Spleen (tissue), 11 donors: ENCODE measurements around the gene RTN4IP1. TPM values are rescaled to one million over a fixed set of nuclear protein-coding genes. Genes with fewer than 3 reads are reported as not detected.

Source experiments
- DNase-seq: peaks from one replicate; pipeline ENCODE4 v3.0.0-alpha.2; 2020
- H3K27ac ChIP-seq, 8 donors: fragments of 200-600 bp; sonication (generic) in 7 of 8; 1 replicate in 4 of 8; 2 replicates in 4 of 8; pipeline versions ENCODE4 v1.5.0 to v1.8.0; 2016 to 2021; ENCODE audit warnings: inconsistent platforms in 4 of 8, mild to moderate bottlenecking in 4 of 8, moderate library complexity in 1 of 8
- H3K27me3 ChIP-seq, 7 donors: fragments of 200-600 bp; sonication (generic) in 6 of 7; replicated peaks in 1 of 7; 1 replicate in 4 of 7; 2 replicates in 3 of 7; pipeline versions ENCODE4 v1.5.0 to v1.8.0; 2016 to 2021; ENCODE audit warnings: inconsistent platforms in 3 of 7, mild to moderate bottlenecking in 1 of 7
- H3K36me3 ChIP-seq, 6 donors: fragments of 200-600 bp; sonication (generic) in 5 of 6; 1 replicate in 4 of 6; 2 replicates in 2 of 6; pipeline versions ENCODE4 v1.5.0 to v1.8.0; 2016 to 2021; ENCODE audit warnings: inconsistent platforms in 2 of 6
- H3K4me1 ChIP-seq, 6 donors: fragments of 200-600 bp; sonication (generic) in 5 of 6; 1 replicate in 3 of 6; 2 replicates in 3 of 6; pipeline versions ENCODE4 v1.5.0 to v1.8.0; 2016 to 2021; ENCODE audit warnings: inconsistent platforms in 3 of 6
- H3K4me3 ChIP-seq, 8 donors: fragments of 200-600 bp; sonication (generic) in 7 of 8; 1 replicate in 4 of 8; 2 replicates in 4 of 8; pipeline versions ENCODE4 v1.5.0 to v1.8.0; 2016 to 2021; ENCODE audit warnings: inconsistent platforms in 4 of 8, mild to moderate bottlenecking in 4 of 8, moderate library complexity in 2 of 8
- H3K9me3 ChIP-seq, 8 donors: fragments of 200-600 bp; sonication (generic) in 7 of 8; 1 replicate in 4 of 8; 2 replicates in 4 of 8; pipeline versions ENCODE4 v1.5.0 to v1.8.0; 2016 to 2021; ENCODE audit warnings: inconsistent platforms in 4 of 8
- CTCF ChIP-seq, 11 experiments: fragments of 200-600 bp in 7 of 11; fragments of 450-650 bp in 4 of 11; sonication (generic) in 4 of 11; IDR thresholded peaks in 8 of 11; conservative IDR thresholded peaks in 3 of 11; 1 replicate in 7 of 11; 2 replicates in 4 of 11; pipeline versions ENCODE4 v1.4.0 to v1.8.0; 2016 to 2021; ENCODE audit warnings: antibody characterized with exemption in 11 of 11, inconsistent platforms in 4 of 11, mild to moderate bottlenecking in 1 of 11
- POLR2A ChIP-seq, 3 donors: fragments of 450-650 bp; IDR thresholded peaks; one replicate each; pipeline ENCODE4 v1.5.1; 2017; ENCODE audit warnings: antibody characterized with exemption in 3 of 3, mild to moderate bottlenecking in 1 of 3
- POLR2AphosphoS5 ChIP-seq, 3 donors: sonication (generic); formaldehyde crosslinking; IDR thresholded peaks; one replicate each; pipeline ENCODE4 v1.5.1; 2017; ENCODE audit warnings: antibody characterized with exemption in 3 of 3
- WGBS, 5 donors: extraction: QIAGEN DNeasy Blood & Tissue Kit in 3 of 5; methylation state at CpG; one replicate each; pipeline versions ENCODE4 v1.1.5 to v1.1.7; 2013 to 2018; 5-methylcytosine and 5-hydroxymethylcytosine counted together
- intact Hi-C: fragments of 100-400 bp; cut with DNase I; formaldehyde crosslinking; loops from one replicate; pipeline ENCODE4 v1.15.0; 2023; ENCODE audit warnings: low total_unique reads
- polyA plus RNA-seq, 3 donors: library from polyadenylated mRNA; stranded (reverse); fragments of 200-250 nt; gene quantifications; one replicate each; pipeline ENCODE4 v1.2.1, GENCODE V29; 2013
- total RNA-seq, 7 donors: library from RNA; depleted of rRNA in 3 of 7; stranded (reverse); fragments of >200 nt in 3 of 7; fragmentation: NEBNext Ultra II Directional in 4 of 7; extraction: Animal tissue kit (Norgen Biotek cat#: 25700) in 4 of 7; gene quantifications; one replicate each; pipeline versions ENCODE4 v1.1.0 to v1.2.1, GENCODE V29; 2016 to 2021
- donor health status: healthy with polysubstance abuse.
- donor health status: DM: no; HTN: no; CAD: no; lungs with moderate emphysema.
- donor health status: DM: no; HTN: no; CAD: no.
- donor health status: Bipolar disorder and iron deficiency.
- donor health status: healthy.
- donor health status: DM: no; HTN: no; CAD: no.
- donor health status: DM: yes; HTN: yes; CAD: no.

The RTN4IP1 gene
- total and polyA plus RNA-seq, 10 donors, result 3.9 to 9.1 (median 6.6) TPM

GRCh38 chr6:106527117-106527516 lies 102.2 kb downstream of the RTN4IP1 start:
- WGBS, 5 donors, result 92 to 98% (median 96%) methylated on average over 2 of the region's 2 CpGs
- no peak overlapping the region for H3K4me3 ChIP-seq
- no peak for DNase-seq
- TF ChIP-seq POLR2AphosphoS5 (IDR thresholded peaks at IDR 0.05) (no peak), CTCF (IDR thresholded peaks at IDR 0.05 in 8 of 11, conservative IDR thresholded peaks at IDR 0.05 in 3 of 11) (no peak)
- no peaks in the 10 kb centered on the region for H3K27me3 ChIP-seq
- H3K4me1 ChIP-seq, result peaks cover 29 to 80% (median 47%) of the 10 kb centered on the region in 6 donors
- H3K36me3 ChIP-seq, result peaks cover 0 to 69% (median 26%) of the 10 kb centered on the region in 6 donors
- H3K9me3 ChIP-seq, result no peaks in the 10 kb centered on the region
- H3K27ac ChIP-seq, result peak overlapping the region in 2 of 8 donors; percentile 97
- intact Hi-C loops, result no loop called here

GRCh38 chr6:106525882-106526275 lies 103.4 kb downstream of the RTN4IP1 start:
- TF ChIP-seq POLR2A (IDR thresholded peaks at IDR 0.05) (no peak), CTCF (IDR thresholded peaks at IDR 0.05 in 8 of 11, conservative IDR thresholded peaks at IDR 0.05 in 3 of 11) (no peak), POLR2AphosphoS5 (IDR thresholded peaks at IDR 0.05) (no peak)

GRCh38 chr6:106525107-106525881 lies 104.0 kb downstream of the RTN4IP1 start:
- H3K27me3 ChIP-seq, result no peaks in the 10 kb centered on the region
- H3K4me1 ChIP-seq, result peaks cover 33 to 85% (median 64%) of the 10 kb centered on the region in 6 donors
- TF ChIP-seq CTCF (IDR thresholded peaks at IDR 0.05 in 8 of 11, conservative IDR thresholded peaks at IDR 0.05 in 3 of 11), result no peak
- TF ChIP-seq POLR2A (IDR thresholded peaks at IDR 0.05), result peak in 1 of 3 donors; percentile 44
- DNase-seq, result no peak
- intact Hi-C loops, result no loop called here
- peaks cover 0 to 51% (median 24%) of the 10 kb centered on the region in 6 donors for H3K36me3 ChIP-seq
- peak overlapping the region in 6 of 8 donors; percentile 4 to 62 (median 18) for H3K4me3 ChIP-seq
- WGBS, 5 donors, result 17 to 25% (median 19%) methylated on average over 7 of the region's 7 CpGs
- H3K27ac ChIP-seq, result peak overlapping the region; percentile 54 to 97 (median 92)
- H3K9me3 ChIP-seq, result no peaks in the 10 kb centered on the region

More at GRCh38 chr6:106525882-106526275, 103.4 kb downstream of the RTN4IP1 start:
- DNase-seq, result no peak
- WGBS, 5 donors, result 20 to 43% (median 34%) methylated on average over 1 of the region's 1 CpG
- intact Hi-C loops, result no loop called here
- peaks cover 29 to 84% (median 59%) of the 10 kb centered on the region in 6 donors for H3K4me1 ChIP-seq
- no peaks in the 10 kb centered on the region for H3K9me3 ChIP-seq
- peak overlapping the region; percentile 54 to 97 (median 92) for H3K27ac ChIP-seq
- H3K36me3 ChIP-seq, result peaks cover 0 to 57% (median 24%) of the 10 kb centered on the region in 6 donors
- no peaks in the 10 kb centered on the region for H3K27me3 ChIP-seq
- H3K4me3 ChIP-seq, result peak overlapping the region in 2 of 8 donors; percentile 34 to 62

- WGBS, 5 donors, result 43 to 68% (median 53%) methylated on average over 6 of the region's 6 CpGs
- DNase-seq, result no peak
- Histone ChIP-seq H3K9me3 (no peaks in the 10 kb centered on the region), H3K27me3 (no peaks in the 10 kb centered on the region), H3K4me3 (peak overlapping the region in 7 of 8 donors; percentile 1 to 62 (median 34)), H3K4me1 (peaks cover 46 to 100% (median 90%) of the 10 kb centered on the region in 6 donors), H3K27ac (peak overlapping the region; percentile 54 to 97 (median 92)), H3K36me3 (peaks cover 0 to 25% (median 5%) of the 10 kb centered on the region in 6 donors)
- TF ChIP-seq POLR2A (IDR thresholded peaks at IDR 0.05), result no peak
- TF ChIP-seq POLR2AphosphoS5 (IDR thresholded peaks at IDR 0.05), result no peak
- TF ChIP-seq CTCF (IDR thresholded peaks at IDR 0.05 in 8 of 11, conservative IDR thresholded peaks at IDR 0.05 in 3 of 11), result no peak
- intact Hi-C loops, result no loop called here
Measured at GRCh38 chr6:106522562-106523250, 106.6 kb downstream of the RTN4IP1 start.
